GM12874 (cell line): ENCODE measurements around the gene SOX11.

ENCODE experiments used
- CTCF ChIP-seq: IDR thresholded peaks from 2 replicates; pipeline ENCODE4 v1.5.1; 2011; ENCODE audit warnings: low read depth, mild to moderate bottlenecking, control low read depth, low read length, moderate library complexity; ENCODE audit not compliant: insufficient read depth

Gene SOX11

GRCh38 chr2:5740817-5741216 lies 48.6 kb downstream of the SOX11 start:
- no peak for TF ChIP-seq CTCF

- TF ChIP-seq CTCF: no peak
Observed at GRCh38 chr2:5741242-5741641, 49.1 kb downstream of the SOX11 start.

GRCh38 chr2:5742126-5742525 lies 49.9 kb downstream of the SOX11 start:
- TF ChIP-seq CTCF: no peak

- no peak for TF ChIP-seq CTCF
Observed at GRCh38 chr2:5748391-5748790, 56.2 kb downstream of the SOX11 start.

- no peak for TF ChIP-seq CTCF
Observed at GRCh38 chr2:5748946-5749345, 56.8 kb downstream of the SOX11 start.

GRCh38 chr2:5749347-5749746 lies 57.2 kb downstream of the SOX11 start:
- no peak for TF ChIP-seq CTCF
